GM19372 (cell line): Measurements from ENCODE around the gene SERPINH1.

Experiments used
- ATAC-seq: cut with Tn5 transposase; IDR thresholded peaks from one replicate; pipeline ENCODE4 v1.9.1; 2021; ENCODE audit warnings: mild to moderate bottlenecking, low read depth, moderate library complexity; ENCODE audit not compliant: unreplicated experiment

Gene SERPINH1

GRCh38 chr11:75593286-75593915, 31.3 kb downstream of the SERPINH1 start:
- no peak for ATAC-seq

GRCh38 chr11:75594211-75594610, 32.2 kb downstream of the SERPINH1 start:
- ATAC-seq: no peak

GRCh38 chr11:75595429-75595828, 33.4 kb downstream of the SERPINH1 start:
- no peak for ATAC-seq

- no peak for ATAC-seq
These were observed 34.9 kb downstream of the SERPINH1 start for GRCh38 chr11:75596914-75597313.

- ATAC-seq: no peak
These were observed 35.6 kb downstream of the SERPINH1 start for GRCh38 chr11:75597636-75598035.

- no peak for ATAC-seq
These were observed 36.2 kb downstream of the SERPINH1 start for GRCh38 chr11:75598264-75598663.

GRCh38 chr11:75598900-75599299, 36.8 kb downstream of the SERPINH1 start:
- no peak for ATAC-seq

- ATAC-seq: no peak
These were observed 38.3 kb downstream of the SERPINH1 start for GRCh38 chr11:75600356-75600755.

- no peak for ATAC-seq
These were observed 39.4 kb downstream of the SERPINH1 start for GRCh38 chr11:75601494-75601893.

GRCh38 chr11:75602951-75603350, 40.9 kb downstream of the SERPINH1 start:
- ATAC-seq: no peak

GRCh38 chr11:75603791-75604736, 42.0 kb downstream of the SERPINH1 start:
- no peak for ATAC-seq

- ATAC-seq: no peak
These were observed 44.0 kb downstream of the SERPINH1 start for GRCh38 chr11:75606099-75606498.

GRCh38 chr11:75611823-75612222, 49.8 kb downstream of the SERPINH1 start:
- ATAC-seq: no peak

- ATAC-seq: no peak
These were observed 53.7 kb downstream of the SERPINH1 start for GRCh38 chr11:75615751-75616150.

GRCh38 chr11:75616281-75616680, 54.2 kb downstream of the SERPINH1 start:
- ATAC-seq: no peak
